Neural cell (in vitro differentiated cells): Measurements from ENCODE around the gene OPRD1. TPM values are rescaled to one million over a fixed set of nuclear protein-coding genes. Genes with fewer than 3 reads are reported as not detected.

ENCODE experiments used
- H2AFZ ChIP-seq: fragments of 200-600, 300-800 bp; sonication (generic), shearing (Covaris generic); 2 replicates; pipeline ENCODE4 v1.6.0; 2014; ENCODE audit warnings: low read depth, mild to moderate bottlenecking, antibody characterized with exemption, low read length, moderate library complexity
- H3F3A ChIP-seq: fragments of 200-600 bp; shearing (Covaris generic); 2 replicates; pipeline ENCODE4 v1.6.1; 2016; ENCODE audit warnings: mild to moderate bottlenecking, moderate library complexity, mixed read lengths, antibody characterized with exemption, low read length; ENCODE audit not compliant: insufficient read depth, poor library complexity, severe bottlenecking
- H3K27ac ChIP-seq: fragments of 200-600, 300-800 bp; sonication (generic), shearing (Covaris generic); 2 replicates; pipeline ENCODE4 v1.5.1; 2014; ENCODE audit warnings: mild to moderate bottlenecking, low read length, moderate library complexity
- H3K27me3 ChIP-seq: fragments of 300-800, 200-600 bp; sonication (generic), shearing (Covaris generic); 2 replicates; pipeline ENCODE4 v1.6.0; 2014; ENCODE audit warnings: mild to moderate bottlenecking, low read depth, low read length, moderate library complexity; ENCODE audit not compliant: insufficient read depth
- H3K36me3 ChIP-seq: fragments of 300-800, 200-600 bp; sonication (generic), shearing (Covaris generic); 2 replicates; pipeline ENCODE4 v1.5.1; 2014; ENCODE audit warnings: mild to moderate bottlenecking, antibody characterized with exemption, low read length, moderate library complexity; ENCODE audit not compliant: insufficient read depth
- H3K4me2 ChIP-seq: fragments of 300-800, 200-600 bp; sonication (generic), shearing (Covaris generic); 2 replicates; pipeline ENCODE4 v1.6.0; 2014; ENCODE audit warnings: mild to moderate bottlenecking, low read length
- H3K4me3 ChIP-seq: fragments of 300-800, 200-600 bp; sonication (generic), shearing (Covaris generic); 2 replicates; pipeline ENCODE4 v1.5.1; 2014; ENCODE audit warnings: mild to moderate bottlenecking, low read length, moderate library complexity
- H3K79me2 ChIP-seq: fragments of 200-600 bp; shearing (Covaris generic); replicated peaks from 2 replicates; pipeline ENCODE4 v1.6.0; 2014; ENCODE audit warnings: mild to moderate bottlenecking, low read length, moderate library complexity; ENCODE audit not compliant: insufficient read depth
- H3K9ac ChIP-seq: fragments of 300-800, 200-600 bp; sonication (generic), shearing (Covaris generic); 2 replicates; pipeline ENCODE4 v1.6.1; 2016; ENCODE audit warnings: mild to moderate bottlenecking, low read length, mixed read lengths
- H3K9me2 ChIP-seq: fragments of 200-600 bp; shearing (Covaris generic); 2 replicates; pipeline ENCODE4 v1.6.1; 2016; ENCODE audit warnings: mild to moderate bottlenecking, low read length, mixed read lengths; ENCODE audit not compliant: insufficient read depth
- H3K9me3 ChIP-seq: fragments of 200-600, 300-800 bp; sonication (generic), shearing (Covaris generic); 2 replicates; pipeline ENCODE4 v1.6.1; 2016; ENCODE audit warnings: mild to moderate bottlenecking, mixed run types, low read length, moderate library complexity, mixed read lengths
- H4K20me1 ChIP-seq: fragments of 200-600 bp; shearing (Covaris generic); 2 replicates; pipeline ENCODE4 v1.6.1; 2016; ENCODE audit warnings: mild to moderate bottlenecking, mixed run types; ENCODE audit not compliant: insufficient read depth
- EP300 ChIP-seq: fragments of 450-650 bp; conservative IDR thresholded peaks from 2 replicates; pipeline ENCODE4 v1.6.1; 2014; ENCODE audit warnings: antibody characterized with exemption, mild to moderate bottlenecking, moderate library complexity; ENCODE audit not compliant: poor library complexity, severe bottlenecking
- EZH2 ChIP-seq: fragments of 200-600, 300-800 bp; shearing (Covaris generic), sonication (generic); IDR thresholded peaks from 2 replicates; pipeline ENCODE4 v1.6.1; 2014; ENCODE audit warnings: antibody characterized with exemption, low read length, borderline replicate concordance, mild to moderate bottlenecking; ENCODE audit not compliant: insufficient read depth, poor library complexity, severe bottlenecking
- MXI1 ChIP-seq: fragments of 450-650 bp; conservative IDR thresholded peaks from 2 replicates; pipeline ENCODE4 v1.6.1; 2014; ENCODE audit warnings: antibody characterized with exemption, mild to moderate bottlenecking; ENCODE audit not compliant: poor library complexity, severe bottlenecking
- POLR2AphosphoS5 ChIP-seq: IDR thresholded peaks from 2 replicates; pipeline ENCODE4 v1.6.1; 2012
- RAD21 ChIP-seq: fragments of 450-650 bp; conservative IDR thresholded peaks from 2 replicates; pipeline ENCODE4 v1.6.1; 2014; ENCODE audit warnings: antibody characterized with exemption, mild to moderate bottlenecking, moderate library complexity
- SMC3 ChIP-seq: fragments of 450-650 bp; conservative IDR thresholded peaks from 2 replicates; pipeline ENCODE4 v1.6.1; 2014; ENCODE audit warnings: antibody characterized with exemption, mild to moderate bottlenecking, moderate library complexity; ENCODE audit not compliant: poor library complexity
- TAF1 ChIP-seq: IDR thresholded peaks from 2 replicates; pipeline ENCODE4 v1.6.1; 2012; ENCODE audit warnings: low read depth
- polyA plus RNA-seq: library from polyadenylated mRNA; depleted of rRNA; stranded (reverse); fragments of >200 nt; gene quantifications from 2 replicates; pipeline ENCODE4 v1.2.3, GENCODE V29; 2014
- TF ChIP-seq, protein P1 (sequence below): IDR thresholded peaks from 2 replicates; pipeline ENCODE4 v1.6.1; 2012; ENCODE audit warnings: borderline replicate concordance
- TF ChIP-seq, protein P2 (sequence below): fragments of 450-650 bp; IDR thresholded peaks from 2 replicates; pipeline ENCODE4 v1.5.1; 2014; ENCODE audit warnings: antibody characterized with exemption, mild to moderate bottlenecking, moderate library complexity; ENCODE audit not compliant: poor library complexity, severe bottlenecking

OPRD1 gene
- polyA plus RNA-seq, 1 donor from 2014 or later = 0.09 TPM

DNA sequence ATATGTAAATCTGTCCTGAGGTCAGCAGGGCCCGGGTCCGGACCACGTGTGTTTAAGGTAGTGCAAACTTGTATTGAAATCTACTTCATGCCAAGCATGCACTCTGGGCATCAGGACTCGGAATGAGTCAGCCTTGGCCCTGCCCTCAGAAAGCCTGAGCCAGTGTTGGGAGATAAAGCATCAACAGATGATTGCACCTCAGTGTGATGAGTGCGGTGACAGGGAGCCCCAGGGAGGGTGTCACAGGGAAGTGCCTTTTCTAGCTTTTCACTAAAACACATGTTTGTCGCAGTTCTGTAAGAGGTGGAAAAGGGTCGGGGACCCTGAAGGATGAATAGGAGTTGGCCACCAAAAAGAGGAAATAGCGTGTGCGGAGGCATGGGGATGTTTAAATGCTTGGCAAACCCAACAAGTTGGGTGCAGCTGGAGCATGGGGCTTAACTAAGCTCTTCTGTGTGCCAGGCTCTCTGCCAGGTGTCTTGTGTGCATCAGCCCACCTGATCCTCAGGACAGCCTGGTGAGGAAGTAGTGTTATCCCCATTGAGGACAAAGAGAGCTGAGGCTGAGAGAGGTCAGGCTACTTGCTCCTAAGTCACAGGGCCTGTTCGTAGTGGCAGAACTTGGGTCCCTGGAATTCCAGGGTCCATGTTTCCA, 54.2 kb downstream of the OPRD1 start:
- Histone ChIP-seq H3F3A (no peaks in the 10 kb centered on the region), H3K27me3 (no peaks in the 10 kb centered on the region), H3K4me3 (no peak overlapping the region), H3K9me2 (no peaks in the 10 kb centered on the region), H3K36me3 (no peaks in the 10 kb centered on the region), H2AFZ (peak overlapping the region; percentile 49), H3K27ac (no peak overlapping the region), H3K79me2 (no peaks in the 10 kb centered on the region), H3K9ac (no peak overlapping the region), H4K20me1 (no peaks in the 10 kb centered on the region), H3K4me2 (no peak overlapping the region), H3K9me3 (no peaks in the 10 kb centered on the region)
- TF ChIP-seq SMC3 (no peak), POLR2AphosphoS5 (no peak), RAD21 (no peak), TAF1 (no peak), MXI1 (no peak), EZH2 (no peak), EP300 (no peak)
- TF ChIP-seq, protein P1, sequence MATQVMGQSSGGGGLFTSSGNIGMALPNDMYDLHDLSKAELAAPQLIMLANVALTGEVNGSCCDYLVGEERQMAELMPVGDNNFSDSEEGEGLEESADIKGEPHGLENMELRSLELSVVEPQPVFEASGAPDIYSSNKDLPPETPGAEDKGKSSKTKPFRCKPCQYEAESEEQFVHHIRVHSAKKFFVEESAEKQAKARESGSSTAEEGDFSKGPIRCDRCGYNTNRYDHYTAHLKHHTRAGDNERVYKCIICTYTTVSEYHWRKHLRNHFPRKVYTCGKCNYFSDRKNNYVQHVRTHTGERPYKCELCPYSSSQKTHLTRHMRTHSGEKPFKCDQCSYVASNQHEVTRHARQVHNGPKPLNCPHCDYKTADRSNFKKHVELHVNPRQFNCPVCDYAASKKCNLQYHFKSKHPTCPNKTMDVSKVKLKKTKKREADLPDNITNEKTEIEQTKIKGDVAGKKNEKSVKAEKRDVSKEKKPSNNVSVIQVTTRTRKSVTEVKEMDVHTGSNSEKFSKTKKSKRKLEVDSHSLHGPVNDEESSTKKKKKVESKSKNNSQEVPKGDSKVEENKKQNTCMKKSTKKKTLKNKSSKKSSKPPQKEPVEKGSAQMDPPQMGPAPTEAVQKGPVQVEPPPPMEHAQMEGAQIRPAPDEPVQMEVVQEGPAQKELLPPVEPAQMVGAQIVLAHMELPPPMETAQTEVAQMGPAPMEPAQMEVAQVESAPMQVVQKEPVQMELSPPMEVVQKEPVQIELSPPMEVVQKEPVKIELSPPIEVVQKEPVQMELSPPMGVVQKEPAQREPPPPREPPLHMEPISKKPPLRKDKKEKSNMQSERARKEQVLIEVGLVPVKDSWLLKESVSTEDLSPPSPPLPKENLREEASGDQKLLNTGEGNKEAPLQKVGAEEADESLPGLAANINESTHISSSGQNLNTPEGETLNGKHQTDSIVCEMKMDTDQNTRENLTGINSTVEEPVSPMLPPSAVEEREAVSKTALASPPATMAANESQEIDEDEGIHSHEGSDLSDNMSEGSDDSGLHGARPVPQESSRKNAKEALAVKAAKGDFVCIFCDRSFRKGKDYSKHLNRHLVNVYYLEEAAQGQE = no peak
- TF ChIP-seq, protein P2, sequence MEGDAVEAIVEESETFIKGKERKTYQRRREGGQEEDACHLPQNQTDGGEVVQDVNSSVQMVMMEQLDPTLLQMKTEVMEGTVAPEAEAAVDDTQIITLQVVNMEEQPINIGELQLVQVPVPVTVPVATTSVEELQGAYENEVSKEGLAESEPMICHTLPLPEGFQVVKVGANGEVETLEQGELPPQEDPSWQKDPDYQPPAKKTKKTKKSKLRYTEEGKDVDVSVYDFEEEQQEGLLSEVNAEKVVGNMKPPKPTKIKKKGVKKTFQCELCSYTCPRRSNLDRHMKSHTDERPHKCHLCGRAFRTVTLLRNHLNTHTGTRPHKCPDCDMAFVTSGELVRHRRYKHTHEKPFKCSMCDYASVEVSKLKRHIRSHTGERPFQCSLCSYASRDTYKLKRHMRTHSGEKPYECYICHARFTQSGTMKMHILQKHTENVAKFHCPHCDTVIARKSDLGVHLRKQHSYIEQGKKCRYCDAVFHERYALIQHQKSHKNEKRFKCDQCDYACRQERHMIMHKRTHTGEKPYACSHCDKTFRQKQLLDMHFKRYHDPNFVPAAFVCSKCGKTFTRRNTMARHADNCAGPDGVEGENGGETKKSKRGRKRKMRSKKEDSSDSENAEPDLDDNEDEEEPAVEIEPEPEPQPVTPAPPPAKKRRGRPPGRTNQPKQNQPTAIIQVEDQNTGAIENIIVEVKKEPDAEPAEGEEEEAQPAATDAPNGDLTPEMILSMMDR = no peak

DNA sequence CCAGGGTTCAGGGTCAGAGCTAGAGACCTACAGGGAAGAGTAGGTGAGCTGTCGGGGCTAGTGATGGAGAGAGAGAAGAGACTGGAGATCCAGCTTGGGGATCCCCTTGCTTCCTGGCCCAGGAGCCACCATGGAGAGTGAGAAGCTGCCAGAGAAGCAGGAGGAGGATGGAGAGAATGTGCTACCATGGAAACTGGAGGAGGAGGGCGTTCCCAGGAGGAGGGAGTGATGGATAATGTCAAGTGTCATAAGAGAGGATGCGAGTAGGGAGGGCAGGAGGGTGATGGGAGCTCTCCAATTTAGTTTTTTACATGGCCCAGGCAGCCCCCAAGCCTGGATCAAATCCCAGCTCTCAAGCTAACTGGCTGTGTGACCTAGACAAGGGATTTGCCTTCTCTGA, 55.9 kb downstream of the OPRD1 start:
- H3K9ac ChIP-seq = no peak overlapping the region
- H3K27ac ChIP-seq = no peak overlapping the region
- H3K4me3 ChIP-seq = no peak overlapping the region
- no peaks in the 10 kb centered on the region for H3F3A ChIP-seq
- H2AFZ ChIP-seq = no peak overlapping the region
- no peaks in the 10 kb centered on the region for H3K9me3 ChIP-seq
- no peaks in the 10 kb centered on the region for H3K79me2 ChIP-seq
- TF ChIP-seq EZH2 = no peak
- H4K20me1 ChIP-seq = no peaks in the 10 kb centered on the region
- H3K9me2 ChIP-seq = no peaks in the 10 kb centered on the region
- no peak overlapping the region for H3K4me2 ChIP-seq
- H3K36me3 ChIP-seq = no peaks in the 10 kb centered on the region
- H3K27me3 ChIP-seq = no peaks in the 10 kb centered on the region
